ENCODE data around the gene TNFRSF13B.
"Not testable (repeated sequence)": the region's sequence is repeated elsewhere in the genome, so short reads cannot be mapped to it uniquely, and the experiment has no call there.

TNFRSF13B gene

DNA sequence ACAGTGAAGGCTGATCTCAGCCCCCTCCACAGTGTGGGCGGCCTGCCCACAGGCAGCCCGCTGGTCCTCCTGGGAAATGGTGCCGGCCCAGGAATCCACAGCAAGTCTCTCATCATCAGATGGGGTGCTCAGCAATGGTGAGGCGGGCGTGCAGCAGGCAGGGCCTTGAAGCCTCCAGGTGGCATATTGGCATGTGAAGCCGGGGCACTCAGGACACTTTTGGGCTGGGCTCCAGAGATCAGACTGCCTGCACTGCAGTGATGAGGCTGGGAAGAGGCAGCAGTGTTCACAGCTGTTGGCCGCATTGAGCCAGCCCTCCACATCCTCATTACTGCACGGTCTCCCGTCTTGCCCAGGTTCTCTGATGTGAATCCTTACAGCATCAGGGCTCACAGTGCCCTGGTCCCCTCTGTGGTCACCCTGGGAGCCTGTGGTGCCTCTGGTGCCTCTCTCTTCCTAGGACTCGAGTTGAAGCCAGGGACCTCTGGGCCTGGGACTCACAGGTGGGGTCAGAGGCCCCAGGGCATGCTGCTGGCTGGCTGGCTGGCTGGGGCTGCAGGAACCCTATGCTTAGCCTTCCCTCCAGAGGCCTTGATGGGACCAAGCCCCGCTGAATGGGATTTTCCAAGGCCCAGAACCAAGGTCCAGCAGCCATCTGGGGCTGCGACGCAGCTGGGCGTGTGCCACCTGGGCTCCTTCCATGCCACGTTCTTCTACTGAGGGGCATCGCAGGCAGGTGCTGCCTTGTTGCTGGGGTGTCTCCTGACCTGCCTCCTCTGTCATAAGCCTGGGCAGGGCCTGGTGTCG, 48.6 kb downstream of the TNFRSF13B start:
- Mint-ChIP-seq H3K36me3 (ENCODE audit: low read depth) (no peaks in the 10 kb centered on the region), H3K4me1 (peaks cover 18% of the 10 kb centered on the region), H3K27me3 (ENCODE audit: low read depth, poor library complexity) (peaks cover 11% of the 10 kb centered on the region), H3K4me3 (no peak overlapping the region), H3K27ac (no peak overlapping the region), H3K9me3 (no peaks in the 10 kb centered on the region)
- DNase-seq = no peak
- TF ChIP-seq, protein P1, sequence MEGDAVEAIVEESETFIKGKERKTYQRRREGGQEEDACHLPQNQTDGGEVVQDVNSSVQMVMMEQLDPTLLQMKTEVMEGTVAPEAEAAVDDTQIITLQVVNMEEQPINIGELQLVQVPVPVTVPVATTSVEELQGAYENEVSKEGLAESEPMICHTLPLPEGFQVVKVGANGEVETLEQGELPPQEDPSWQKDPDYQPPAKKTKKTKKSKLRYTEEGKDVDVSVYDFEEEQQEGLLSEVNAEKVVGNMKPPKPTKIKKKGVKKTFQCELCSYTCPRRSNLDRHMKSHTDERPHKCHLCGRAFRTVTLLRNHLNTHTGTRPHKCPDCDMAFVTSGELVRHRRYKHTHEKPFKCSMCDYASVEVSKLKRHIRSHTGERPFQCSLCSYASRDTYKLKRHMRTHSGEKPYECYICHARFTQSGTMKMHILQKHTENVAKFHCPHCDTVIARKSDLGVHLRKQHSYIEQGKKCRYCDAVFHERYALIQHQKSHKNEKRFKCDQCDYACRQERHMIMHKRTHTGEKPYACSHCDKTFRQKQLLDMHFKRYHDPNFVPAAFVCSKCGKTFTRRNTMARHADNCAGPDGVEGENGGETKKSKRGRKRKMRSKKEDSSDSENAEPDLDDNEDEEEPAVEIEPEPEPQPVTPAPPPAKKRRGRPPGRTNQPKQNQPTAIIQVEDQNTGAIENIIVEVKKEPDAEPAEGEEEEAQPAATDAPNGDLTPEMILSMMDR (IDR thresholded peaks at IDR 0.05) = no peak

DNA sequence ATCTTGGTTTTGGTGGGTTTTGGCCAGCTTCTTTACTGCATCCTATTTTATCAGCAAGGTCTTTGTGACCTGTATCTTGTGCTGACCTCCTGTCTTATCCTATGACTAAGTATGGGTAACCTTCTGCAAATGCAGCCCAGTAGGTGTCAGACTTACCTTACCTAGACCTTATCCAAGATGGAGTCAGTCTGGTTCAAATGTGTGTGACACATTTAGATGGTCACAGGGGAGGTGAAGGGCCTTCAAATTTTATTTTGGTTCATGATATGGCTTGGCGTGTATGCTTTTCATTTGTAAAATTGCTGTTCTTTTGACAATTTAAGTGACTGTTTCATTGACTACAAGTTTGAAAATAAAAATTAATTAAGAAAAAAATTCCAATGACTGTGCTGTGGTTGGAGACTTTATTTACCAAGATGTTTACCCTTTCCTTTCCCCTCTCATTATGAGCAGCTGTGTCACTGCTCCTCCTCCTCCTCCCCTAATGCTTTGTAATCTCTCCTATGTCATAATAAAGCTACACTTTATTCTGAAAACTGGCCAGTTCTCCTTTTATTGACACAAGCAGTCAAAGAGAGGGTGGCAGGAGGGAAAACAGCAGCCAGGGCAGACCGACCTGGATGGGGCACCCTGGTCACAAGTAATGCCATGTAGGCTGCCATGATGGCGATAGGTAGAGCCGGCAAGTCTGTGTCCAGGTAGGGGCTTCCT, 49.4 kb downstream of the TNFRSF13B start:
- Mint-ChIP-seq H3K4me1 (peaks cover 25% of the 10 kb centered on the region), H3K9me3 (no peaks in the 10 kb centered on the region), H3K4me3 (no peak overlapping the region), H3K27ac (no peak overlapping the region), H3K27me3 (ENCODE audit: low read depth, poor library complexity) (peaks cover 9% of the 10 kb centered on the region), H3K36me3 (ENCODE audit: low read depth) (no peaks in the 10 kb centered on the region)
- no peak for DNase-seq
- TF ChIP-seq, protein P1 (IDR thresholded peaks at IDR 0.05) = no peak

DNA sequence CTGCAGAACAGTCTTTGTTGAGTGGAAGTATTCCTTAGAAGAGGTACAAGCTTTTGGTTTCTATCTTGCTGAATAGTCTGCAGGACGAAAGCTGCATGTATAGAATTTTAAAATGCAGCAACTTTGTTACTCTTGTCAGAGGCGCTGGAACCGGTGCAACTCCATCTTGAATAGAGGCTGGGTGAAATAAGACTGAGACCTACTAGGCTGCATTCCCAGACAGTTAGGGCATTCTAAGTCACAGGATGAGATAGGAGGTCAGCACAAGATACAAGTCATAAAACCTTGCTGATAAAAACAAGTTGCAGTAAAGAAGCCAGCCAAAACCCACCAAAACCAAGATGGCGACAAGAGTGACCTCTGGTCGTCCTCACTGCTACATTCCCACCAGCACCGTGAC, 50.5 kb downstream of the TNFRSF13B start:
- peaks cover 26% of the 10 kb centered on the region for H3K4me1 Mint-ChIP-seq
- H3K27ac Mint-ChIP-seq; H3K9me3 Mint-ChIP-seq; DNase-seq; H3K4me3 Mint-ChIP-seq; H3K36me3 Mint-ChIP-seq (ENCODE audit: low read depth); H3K27me3 Mint-ChIP-seq (ENCODE audit: low read depth, poor library complexity): not testable (repeated sequence)

DNA sequence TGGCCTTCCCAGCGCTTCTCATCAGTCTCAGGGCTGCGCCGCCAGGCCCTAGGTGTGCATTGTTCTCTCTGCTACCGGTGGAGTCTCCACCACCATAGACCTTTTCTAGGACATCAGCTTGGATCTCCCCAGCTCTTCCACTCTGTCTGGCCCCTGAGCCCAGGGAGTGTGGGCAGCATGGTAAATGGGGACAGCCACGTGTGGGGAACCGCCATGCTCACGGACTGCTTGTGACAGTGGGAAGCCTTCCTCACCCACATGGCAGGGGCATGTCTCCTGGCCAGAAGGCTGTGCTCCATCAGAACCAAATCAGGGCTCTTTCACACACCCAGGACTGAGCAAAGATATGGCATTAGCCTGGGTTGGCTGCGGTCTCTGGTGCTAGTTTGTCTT, 51.3 kb downstream of the TNFRSF13B start:
- Mint-ChIP-seq H3K9me3 (no peaks in the 10 kb centered on the region), H3K4me1 (peaks cover 26% of the 10 kb centered on the region), H3K27ac (no peak overlapping the region), H3K4me3 (no peak overlapping the region), H3K36me3 (ENCODE audit: low read depth) (no peaks in the 10 kb centered on the region), H3K27me3 (ENCODE audit: low read depth, poor library complexity) (peaks cover 9% of the 10 kb centered on the region)
- no peak for DNase-seq
- TF ChIP-seq, protein P1 (IDR thresholded peaks at IDR 0.05) = no peak

DNA sequence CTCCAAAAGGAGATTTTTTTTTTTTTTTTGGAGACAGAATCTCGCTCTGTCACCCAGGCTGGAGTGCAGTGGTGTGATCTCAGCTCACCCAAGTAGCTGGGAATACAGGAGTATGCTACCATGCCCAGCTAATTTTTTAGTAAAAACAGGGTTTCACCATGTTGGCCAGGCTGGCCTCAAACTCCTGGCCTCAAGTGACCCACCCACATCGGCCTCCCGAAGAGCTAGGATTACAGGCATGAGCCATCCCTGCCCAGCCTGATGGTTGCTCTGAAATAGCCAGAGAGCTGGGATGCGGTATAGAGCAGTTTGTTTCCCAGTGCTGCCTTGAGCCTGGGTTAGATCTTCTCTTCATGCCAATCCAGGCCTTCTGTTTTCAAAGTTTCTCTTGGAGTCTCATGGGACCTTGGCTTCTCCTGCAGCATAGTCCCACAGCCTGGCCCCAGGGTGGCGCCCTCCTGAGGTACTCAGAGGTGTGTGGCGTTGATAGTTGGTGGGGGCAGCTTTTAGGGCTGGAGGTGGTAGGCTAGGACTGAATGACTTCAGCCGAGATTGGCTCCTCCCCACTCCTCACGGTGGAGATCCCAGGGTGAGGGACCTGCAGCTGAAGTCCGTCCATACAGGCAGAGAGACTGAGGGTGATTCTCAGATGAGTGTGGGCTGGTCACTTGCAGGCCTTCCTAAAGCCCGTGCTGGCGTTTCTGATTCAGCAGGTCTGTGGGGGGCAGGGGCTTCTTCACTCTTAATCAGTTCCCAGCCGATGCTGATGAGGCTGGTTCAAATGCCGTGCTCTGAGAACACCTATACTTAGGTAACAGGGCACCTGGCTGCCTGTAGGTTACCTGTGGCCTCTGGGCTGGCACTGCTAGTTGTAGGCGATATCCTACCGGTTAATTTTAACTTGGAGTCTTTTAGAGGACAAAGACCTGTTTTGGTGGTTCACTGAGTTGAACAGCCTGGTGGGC, 52.0 kb downstream of the TNFRSF13B start:
- no peak overlapping the region for H3K27ac Mint-ChIP-seq
- H3K4me3 Mint-ChIP-seq = no peak overlapping the region
- TF ChIP-seq, protein P1 (IDR thresholded peaks at IDR 0.05) = no peak
- peaks cover 26% of the 10 kb centered on the region for H3K4me1 Mint-ChIP-seq
- no peaks in the 10 kb centered on the region for H3K9me3 Mint-ChIP-seq
- peaks cover 9% of the 10 kb centered on the region for H3K27me3 Mint-ChIP-seq (ENCODE audit: low read depth, poor library complexity)
- no peaks in the 10 kb centered on the region for H3K36me3 Mint-ChIP-seq (ENCODE audit: low read depth)
- DNase-seq = no peak

DNA sequence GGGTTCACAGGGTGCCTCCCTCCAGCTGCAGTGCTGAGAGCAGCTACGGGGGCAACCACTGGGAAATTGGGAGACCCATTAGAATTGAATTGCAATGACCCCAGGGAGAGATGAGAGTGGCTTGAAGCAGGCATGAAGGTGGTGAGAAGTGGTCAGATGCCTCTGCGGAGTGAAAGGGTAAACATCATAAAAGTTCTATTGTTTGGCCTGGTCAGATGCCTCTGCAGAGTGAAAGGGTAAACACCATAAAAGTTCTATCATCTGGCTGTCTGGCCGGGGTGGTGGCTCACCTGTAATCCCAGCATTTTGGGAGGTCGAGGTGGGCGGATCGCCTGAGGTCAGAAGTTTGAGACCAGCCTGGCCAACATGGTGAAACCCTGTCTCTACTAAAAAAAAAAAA, 53.5 kb downstream of the TNFRSF13B start:
- H3K36me3 Mint-ChIP-seq (ENCODE audit: low read depth) = no peaks in the 10 kb centered on the region
- H3K27ac Mint-ChIP-seq = peak overlapping the region; percentile 4
- H3K9me3 Mint-ChIP-seq = no peaks in the 10 kb centered on the region
- H3K4me3 Mint-ChIP-seq = no peak overlapping the region
- peaks cover 10% of the 10 kb centered on the region for H3K27me3 Mint-ChIP-seq (ENCODE audit: low read depth, poor library complexity)
- no peak for DNase-seq
- TF ChIP-seq, protein P1 (IDR thresholded peaks at IDR 0.05) = no peak
- peaks cover 26% of the 10 kb centered on the region for H3K4me1 Mint-ChIP-seq
